HG03095 (cell line): ENCODE measurements around the gene CALML4.
"Not testable (repeated sequence)": the region's sequence is repeated elsewhere in the genome, so short reads cannot be mapped to it uniquely, and the experiment has no call there.

ENCODE experiments used
- ATAC-seq: cut with Tn5 transposase; IDR thresholded peaks from one replicate; pipeline ENCODE4 v1.9.1; 2021; ENCODE audit warnings: moderate library complexity; ENCODE audit not compliant: unreplicated experiment

Gene CALML4

DNA sequence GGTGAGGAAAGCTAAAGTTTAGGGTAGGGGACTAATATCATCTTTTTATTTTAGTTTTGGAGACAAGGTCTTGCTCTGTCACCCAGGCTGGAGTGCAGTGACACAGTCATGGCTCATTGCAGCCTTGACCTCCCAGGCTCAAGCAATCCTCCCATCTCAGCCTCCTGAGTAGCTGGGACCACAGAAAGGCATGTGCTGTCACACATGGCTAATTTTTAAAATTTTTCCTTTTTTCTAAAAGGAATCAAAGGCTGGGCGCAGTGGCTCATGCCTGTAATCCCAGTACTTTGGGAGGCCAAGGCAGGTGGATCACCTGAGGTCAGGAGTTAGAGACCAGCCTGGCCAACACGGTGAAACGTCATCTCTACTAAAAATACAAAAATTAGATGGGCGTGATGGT, 20.3 kb upstream of the CALML4 start:
- not testable (repeated sequence) for ATAC-seq

DNA sequence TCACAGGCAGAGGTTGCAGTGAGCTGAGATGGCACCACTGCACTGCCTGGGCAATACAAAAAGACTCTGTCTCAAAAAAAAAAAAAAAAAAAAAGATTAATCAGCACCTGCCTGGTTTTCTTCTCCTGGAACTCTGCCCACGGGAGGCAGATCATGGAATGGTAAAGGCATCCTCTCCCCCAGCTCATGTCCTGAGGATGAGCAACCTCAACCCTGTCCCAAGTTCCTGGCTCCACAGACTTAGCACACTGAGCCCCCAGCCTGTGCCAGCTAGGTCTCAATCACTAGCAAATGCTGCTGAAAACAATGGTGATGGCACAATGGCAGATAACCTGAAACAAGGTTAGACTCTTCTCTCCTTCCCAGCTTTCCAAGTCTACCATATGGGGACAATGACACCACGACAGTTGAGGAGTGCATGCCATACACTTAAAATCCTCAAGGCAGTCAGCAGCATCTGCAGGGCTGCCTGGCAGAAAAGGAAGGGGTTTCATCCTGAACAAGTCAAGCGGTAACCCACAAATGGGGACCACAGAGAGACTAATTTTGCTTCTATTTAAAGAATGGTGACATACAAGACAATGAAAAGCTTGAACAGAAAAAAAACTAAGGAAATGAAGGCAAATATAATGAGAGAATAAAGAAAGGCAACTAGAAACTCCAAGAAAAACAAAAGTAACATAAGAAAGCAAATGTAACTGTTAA, 19.6 kb upstream of the CALML4 start:
- ATAC-seq = no peak

DNA sequence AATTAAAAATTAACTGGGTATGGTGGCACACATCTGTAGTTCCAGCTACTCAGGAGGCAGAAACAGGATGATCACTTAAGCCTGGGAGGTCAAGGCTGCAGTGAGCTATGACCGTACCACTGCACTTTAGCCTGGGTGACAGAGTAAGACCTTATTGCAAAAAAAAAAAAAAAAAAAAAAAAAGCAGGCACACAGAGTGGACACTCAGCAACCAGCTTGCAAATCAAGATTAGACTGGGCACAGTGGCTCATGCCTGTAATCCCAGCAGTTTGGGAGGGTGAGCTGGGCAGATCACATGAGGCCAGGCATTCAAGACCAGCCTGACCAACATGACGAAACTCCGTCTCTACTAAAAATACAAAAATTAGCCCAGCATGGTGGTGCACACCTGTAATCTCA, 19.0 kb upstream of the CALML4 start:
- no peak for ATAC-seq

DNA sequence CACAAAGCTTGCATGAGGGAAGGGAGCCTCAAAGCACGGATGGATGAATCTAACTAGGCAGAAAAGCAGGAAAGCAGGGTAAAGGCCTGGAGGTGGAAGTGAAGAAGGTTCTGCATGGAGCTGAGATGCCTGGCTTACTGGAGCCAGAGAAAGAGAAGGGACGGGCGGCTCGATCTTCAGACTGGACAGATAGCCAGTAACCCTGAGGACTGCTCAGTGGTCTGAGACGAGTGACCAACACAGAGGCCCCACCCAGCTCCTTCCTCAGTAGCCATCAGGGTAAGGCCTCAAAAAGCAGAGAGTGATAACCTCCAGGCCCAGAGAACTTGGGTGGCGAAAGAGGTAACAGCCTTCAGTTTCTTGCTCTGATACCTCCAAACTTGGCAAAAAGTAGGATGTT, 18.0 kb upstream of the CALML4 start:
- ATAC-seq = no peak

DNA sequence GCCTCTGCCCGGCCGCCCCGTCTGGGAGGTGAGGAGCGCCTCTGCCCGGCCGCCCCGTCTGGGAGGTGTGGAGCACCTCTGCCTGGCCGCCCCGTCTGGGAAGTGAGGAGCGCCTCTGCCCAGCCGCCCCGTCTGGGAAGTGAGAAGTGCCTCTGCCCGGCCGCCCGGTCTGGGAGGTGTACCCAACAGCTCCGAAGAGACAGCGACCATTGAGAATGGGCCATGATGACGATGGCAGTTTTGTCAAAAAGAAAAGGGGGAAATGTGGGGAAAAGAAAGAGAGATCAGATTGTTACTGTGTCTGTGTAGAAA, 17.3 kb upstream of the CALML4 start:
- ATAC-seq = not testable (repeated sequence)

DNA sequence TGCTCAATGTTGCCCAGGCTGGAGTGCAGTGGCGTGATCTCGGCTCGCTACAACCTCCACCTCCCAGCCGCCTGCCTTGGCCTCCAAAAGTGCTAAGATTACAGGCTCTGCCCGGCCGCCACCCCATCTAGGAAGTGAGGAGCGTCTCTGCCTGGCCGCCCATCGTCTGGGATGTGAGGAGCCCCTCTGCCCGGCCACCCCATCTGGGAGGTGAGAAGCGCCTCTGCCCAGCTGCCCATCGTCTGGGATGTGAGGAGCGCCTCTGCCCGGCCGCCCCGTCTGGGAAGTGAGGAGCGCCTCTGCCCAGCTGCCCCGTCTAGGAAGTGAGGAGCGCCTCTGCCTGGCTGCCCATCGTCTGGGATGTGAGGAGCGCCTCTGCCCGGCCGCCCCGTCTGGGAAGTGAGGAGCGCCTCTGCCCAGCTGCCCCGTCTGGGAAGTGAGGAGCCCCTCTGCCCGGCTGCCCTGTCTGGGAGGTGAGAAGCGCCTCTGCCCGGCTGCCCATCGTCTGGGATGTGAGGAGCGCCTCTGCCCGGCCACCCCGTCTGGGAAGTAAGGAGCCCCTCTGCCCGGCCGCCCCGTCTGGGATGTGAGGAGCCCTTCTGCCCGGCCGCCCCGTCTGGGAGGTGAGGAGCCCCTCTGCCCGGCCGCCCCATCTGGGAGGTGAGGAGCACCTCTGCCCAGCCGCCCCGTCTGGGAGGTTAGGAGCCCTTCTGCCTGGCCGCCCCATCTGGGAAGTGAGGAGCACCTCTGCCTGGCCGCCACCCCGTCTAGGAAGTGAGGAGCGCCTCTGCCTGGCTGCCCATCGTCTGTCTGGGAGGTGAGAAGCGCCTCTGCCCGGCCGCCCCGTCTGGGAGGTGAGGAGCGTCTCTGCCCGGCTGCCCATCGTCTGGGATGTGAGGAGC, 16.6 kb upstream of the CALML4 start:
- not testable (repeated sequence) for ATAC-seq

DNA sequence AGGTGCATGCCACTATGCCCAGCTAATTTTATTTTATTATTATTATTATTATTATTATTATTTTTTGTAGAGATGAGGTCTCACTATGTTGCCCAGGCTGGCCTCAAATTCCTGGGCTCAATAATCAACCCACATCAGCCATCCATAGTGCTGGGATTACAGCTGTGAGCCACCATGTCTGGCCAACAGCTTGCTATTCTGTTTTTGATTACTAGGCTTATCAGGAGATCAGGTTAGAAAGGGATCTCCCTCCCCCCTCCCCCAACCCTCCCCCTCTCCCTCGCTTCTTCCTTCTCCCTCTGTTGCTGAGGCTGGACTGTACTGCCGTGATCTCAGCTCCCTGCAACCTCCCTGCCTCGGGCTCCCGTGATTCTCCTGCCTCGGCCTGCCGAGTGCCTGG, 15.8 kb upstream of the CALML4 start:
- no peak for ATAC-seq

DNA sequence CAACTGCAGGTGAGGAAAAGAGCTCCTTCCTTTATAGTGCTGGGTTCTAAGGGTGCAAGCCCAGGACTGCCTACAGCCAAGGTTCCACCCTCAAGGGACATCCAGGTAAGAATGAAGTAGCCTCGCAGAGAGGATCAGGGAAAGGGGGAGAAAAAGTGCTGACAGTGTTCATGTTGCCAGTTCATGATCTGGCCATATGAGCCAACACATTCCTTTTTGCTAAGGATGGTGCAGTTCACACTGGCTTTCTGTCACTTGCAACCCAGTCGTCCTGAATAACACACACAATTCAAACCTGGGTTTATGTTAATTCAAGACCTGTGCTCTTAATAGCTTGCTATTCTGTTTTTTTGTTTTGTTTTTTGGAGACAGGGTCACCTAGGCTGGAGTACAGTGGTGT, 15.4 kb upstream of the CALML4 start:
- no peak for ATAC-seq

DNA sequence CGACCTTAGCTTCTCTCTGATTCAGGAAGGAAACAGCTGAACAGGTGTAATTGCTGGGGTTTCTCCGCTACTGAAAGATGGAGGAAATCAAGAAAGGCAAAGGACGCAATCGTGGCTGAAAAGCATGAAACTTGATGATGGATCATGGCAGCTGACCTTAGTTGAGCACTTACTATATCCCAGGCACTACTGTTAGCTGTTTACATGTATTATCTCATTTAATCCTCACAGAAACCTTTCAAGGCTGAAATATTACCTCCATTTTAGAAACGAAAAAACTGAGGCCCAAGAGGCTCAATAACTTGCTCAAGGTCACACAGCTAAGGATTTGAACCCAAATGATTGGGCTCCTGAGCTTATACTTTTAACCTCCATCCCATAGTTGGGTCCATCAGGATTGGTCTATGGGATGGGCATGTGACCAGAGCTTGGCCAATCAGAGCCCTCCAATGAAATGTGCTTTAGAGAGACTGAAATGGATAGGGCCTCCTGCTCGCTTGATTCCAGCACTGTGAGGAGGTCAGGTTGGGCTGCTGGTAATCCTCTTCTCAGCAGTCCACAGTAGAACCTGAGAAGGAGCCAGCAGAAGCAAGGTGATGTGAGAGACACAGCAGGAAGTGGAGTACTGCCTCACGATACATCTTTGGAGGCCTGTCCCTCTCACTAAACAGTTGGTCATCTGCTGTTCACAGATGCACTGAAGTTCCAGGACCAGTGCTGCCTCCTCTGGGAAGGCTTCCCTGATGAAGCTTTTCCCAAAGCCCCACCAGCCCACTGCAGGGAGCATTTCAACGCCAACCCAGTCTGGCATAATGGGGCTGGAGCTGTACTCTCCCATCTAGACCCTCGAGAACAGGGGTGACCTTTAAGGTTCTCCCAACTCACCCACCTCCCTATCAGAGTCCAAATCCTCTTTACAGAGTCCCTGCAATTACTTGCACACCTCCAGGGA, 14.0 kb upstream of the CALML4 start:
- ATAC-seq = no peak

DNA sequence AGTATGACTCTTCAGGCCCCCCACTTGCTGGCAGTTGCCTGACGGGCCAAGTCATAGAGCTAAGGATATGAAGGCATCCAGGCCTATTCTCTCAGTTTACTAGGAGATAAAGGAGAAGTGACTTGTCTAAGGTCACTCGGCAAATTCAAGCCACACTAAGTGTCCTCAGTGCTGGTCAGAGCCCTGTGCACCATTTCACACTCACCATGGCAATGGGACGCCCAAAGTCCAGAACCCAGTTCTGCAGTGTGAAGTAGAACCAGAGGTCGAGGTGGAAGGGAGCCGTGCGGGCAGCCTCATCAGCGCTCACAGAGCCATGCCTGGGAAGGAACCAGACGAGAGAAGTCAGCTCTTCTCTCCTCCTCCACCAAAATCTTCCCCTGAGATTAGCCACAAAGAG, 13.2 kb upstream of the CALML4 start:
- ATAC-seq = no peak

DNA sequence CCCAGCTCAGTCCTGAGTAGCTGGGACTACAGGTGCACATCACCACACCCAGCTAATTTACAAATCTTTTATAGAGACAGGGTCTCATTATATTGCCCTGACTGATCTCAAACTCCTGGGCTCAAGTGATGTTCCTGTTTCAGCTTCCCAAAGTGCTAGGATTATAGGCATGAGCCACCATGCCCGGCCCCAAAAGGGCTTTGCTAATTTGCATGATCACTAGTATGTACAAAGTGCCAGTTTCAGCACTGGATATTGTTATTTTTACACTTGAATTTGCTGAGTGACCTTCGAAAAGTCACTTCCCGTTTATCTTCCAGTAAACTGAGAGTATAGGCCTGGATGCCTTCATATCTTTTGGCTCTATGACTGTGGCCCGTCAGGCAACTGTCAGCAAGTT, 12.2 kb upstream of the CALML4 start:
- no peak for ATAC-seq

DNA sequence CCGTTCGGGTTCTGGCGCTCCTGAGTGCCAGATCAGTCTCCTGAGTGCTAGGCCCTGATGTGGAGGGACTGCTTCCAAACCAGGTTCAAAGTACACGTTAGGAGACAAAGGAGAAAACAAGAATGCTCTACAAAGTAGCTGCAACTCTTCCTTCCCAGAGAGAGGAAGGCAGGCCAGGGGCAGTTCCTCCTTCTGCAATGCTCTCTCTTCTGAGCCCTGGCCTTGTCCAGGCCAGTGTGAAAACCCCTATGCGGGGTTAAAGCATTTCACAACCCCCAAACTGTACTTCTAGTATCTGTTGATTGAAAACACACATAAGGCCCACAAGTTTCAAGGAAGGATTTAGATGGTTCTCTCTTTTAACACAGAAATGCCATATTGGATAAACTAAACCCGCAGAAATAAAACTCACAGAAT, 9.7 kb upstream of the CALML4 start:
- ATAC-seq = no peak

DNA sequence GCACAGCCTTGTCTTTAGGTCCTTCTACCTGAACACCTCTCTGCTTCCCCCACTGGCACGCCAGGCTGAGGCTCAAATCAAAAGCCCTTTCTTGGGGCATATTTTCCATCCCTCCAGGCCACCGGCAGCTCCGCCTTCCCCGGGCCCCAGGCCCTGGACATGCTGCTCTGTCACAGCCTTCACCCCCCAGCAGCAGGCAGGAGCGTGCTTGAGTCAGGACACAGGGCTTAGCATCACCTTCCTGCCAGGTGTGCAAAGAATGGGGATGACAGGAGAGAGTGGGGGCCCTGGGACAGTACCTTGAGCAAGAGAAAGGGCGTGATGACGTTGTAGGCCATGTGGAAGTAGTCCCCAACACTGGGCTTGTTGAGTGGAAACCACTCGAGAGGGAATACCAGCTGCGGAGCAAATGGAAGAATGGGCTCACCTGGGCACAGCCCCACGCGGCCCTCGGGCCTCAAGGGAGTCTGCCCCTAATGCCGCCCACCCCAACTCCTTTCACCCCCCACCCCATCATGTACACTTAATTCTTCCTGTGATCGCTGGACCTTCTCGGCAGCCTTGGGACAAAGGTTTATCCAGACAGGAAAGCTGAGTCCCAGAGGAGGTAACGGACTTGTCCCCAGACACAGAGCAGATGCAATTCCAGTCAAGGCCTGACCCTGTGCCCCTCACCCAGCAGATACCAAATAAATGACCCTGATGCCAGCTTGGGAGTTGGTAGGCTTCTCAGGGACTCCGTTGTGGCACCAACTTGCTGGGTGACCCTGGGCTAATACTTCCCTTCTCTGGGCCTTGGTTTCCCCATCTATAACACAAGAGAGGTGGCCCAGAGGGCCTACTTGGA, 9.1 kb upstream of the CALML4 start:
- ATAC-seq = no peak

DNA sequence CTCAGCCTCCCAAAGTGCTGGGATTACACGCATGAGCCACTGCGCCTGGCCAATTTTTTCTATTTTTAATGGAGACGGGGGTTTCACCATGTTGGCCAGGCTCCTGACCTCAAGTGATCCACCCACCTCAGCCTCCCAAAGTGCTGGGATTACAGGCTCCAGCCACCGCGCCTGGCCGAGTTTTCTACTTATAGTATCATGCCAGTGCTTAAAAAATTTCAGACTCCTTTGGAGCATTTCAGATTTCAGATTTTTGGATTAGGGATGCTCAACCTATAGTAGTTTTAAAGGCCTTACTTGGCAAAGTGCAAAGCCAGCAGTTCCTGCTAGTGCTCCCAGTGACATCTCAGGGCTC, 8.3 kb upstream of the CALML4 start:
- ATAC-seq = not testable (repeated sequence)

DNA sequence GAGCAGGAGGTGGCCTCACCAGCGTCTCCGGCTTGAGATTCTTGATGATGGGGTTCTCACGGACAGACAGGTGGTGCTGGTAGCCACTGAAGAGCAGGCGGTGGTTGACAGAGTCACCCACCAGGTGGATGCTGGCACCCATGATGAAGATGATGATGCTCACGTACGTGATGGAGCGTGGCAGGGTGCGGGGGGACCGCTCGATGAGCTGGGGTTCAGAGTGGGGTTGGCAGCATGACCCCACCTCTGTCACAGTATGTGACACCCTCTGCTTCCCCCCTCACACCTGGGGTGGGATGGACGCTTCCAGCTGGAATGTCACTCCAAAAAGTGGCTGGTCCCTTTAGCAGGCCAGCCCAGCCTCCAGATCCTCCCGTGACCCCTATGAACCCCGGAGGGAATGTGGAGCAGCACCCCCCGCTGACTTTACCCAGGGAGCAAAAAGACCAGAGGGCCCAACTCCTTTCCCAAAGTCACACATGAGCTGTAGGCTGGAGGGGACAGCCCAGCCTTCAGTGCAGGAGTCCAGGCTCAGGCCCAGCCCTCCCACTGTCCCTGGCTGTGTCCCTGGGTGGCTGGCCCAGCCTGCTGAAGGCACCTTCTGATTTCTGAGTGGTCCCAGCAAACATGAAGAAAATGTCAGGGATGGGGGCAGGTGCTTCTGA, 6.7 kb upstream of the CALML4 start:
- no peak for ATAC-seq

DNA sequence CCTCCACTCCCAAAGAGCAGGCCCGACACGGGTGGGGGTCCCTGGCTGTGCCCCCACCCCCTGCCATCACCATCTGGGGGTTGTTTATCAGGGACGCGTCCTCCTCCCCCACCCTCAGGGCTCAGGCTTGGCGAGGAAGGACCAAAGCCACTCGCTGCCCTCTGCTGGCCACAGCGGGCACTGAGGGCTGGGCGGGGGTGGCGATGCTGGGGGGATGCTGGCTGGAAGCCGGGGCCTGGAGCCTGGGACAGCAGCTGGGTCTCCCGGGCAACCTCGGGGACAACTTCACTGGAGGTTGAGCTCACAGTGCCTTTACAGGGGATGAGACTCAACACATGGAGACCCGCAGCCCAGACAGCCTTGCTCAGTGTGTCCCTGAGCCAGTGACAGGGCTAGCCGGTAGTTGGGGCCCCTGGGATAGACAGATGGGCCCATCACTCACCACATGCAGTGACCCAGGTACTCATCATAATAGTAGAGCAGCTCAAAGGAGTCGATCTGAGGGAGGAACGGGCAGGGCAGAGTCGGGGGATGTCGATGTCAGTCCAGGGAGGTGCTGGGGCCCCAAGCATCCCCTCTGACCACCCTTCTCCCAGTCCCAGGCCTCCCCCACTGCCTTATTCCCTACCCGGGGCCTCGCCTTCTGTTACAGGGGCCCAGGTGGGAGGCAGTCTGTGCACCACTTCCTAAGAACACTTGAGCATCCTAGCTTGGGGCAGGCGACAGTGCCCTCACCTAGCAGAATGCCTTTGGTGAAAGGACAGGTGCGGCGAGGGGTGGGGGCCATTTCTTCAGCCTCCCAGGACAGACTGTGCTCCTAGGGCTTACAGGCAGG, 5.9 kb upstream of the CALML4 start:
- ATAC-seq = no peak

DNA sequence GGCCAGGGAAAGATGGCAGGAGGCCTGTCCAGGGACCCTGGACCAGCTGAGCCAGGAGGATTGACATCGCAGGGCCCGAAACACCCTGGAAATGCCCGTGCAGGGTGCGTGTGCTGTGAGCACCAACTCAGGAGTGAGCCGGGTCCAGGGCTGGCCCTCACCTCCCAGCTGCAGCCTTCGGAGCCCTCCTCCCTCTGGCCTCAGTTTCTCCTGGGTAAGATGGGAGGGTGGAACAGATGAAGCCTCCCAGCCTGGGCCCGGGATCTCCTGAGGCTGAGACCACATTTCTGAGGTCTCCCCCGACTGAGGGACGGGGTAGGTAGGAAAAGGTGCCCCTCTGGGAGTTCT, 5.3 kb upstream of the CALML4 start:
- no peak for ATAC-seq

DNA sequence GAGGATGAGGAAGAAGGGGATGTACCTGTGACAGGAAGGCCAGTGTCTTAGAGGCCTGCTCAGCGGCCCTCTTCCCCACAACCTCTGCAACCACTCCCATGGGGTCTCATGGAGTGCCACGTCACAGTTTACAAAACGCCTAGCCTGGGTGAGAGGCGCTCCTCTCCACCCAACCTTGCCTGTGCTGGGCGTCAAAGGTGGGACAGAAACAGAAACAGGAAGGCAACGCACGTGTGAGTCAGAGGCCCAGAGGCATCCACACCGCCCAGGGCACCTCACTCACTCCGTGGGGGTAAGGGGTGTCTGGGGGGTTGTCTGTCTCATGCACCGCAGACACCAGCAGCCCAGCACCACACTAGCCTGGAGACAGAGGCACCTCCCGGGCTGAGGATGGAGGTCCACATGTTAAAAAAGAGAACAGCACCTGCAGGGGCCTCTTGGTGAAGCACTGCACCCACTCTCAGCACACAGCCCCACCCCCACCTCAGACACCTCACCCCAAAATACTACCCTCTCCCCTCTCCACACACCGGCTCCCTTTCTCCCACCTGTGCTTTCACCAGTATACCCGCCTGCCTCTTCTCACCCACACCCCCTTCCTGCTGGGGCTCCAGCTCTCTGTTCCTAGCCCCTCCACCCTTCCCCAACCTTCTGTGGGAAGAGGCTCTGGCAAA, 4.7 kb upstream of the CALML4 start:
- peak; percentile 59 for ATAC-seq

DNA sequence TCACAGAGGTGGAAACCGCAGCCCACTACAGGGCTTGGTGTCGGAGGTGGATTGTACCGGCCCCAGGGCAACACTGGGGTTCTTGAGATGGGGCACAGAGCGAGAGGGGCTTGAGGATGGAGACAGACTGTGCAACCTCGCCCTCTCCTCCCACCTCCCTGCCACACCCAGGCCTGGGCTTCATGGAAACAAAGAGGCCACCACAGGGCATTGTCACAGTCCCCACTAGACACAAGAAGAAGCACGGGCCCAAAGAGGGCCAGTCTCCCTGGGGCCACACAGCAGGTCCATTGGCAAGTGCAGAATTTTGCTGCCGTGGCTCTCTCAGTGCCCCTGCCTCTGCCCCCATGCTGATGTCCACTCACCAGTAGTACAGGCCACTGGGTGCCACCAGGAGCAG, 4.1 kb upstream of the CALML4 start:
- no peak for ATAC-seq
